Measurements from ENCODE around the gene ULK4. TPM values are rescaled to one million over a fixed set of nuclear protein-coding genes. Genes with fewer than 3 reads are reported as not detected.

ULK4 gene
- total and polyA plus RNA-seq, 9 of the 15 experiments (the other 6 are each of a cell fraction or from before 2014, with no cell fraction given), result 3.0 to 5.9 (median 3.5) TPM

- TF ChIP-seq RBM17 (IDR thresholded peaks at IDR 0.05; ENCODE audit: borderline replicate concordance, low read depth, low read length) (no peak), ZNF224 (CRISPR knock-in tag; IDR thresholded peaks at IDR 0.05) (no peak), ZNF830 (CRISPR knock-in tag; IDR thresholded peaks at IDR 0.05) (no peak), PHTF2 (CRISPR knock-in tag; IDR thresholded peaks at IDR 0.05) (no peak), GABPA (tag; conservative IDR thresholded peaks at IDR 0.05; ENCODE audit: low read depth) (peak; percentile 97), JUNB (CRISPR knock-in tag; conservative IDR thresholded peaks at IDR 0.05) (no peak), PML (IDR thresholded peaks at IDR 0.05; ENCODE audit: low read length) (no peak), DPF2 (IDR thresholded peaks at IDR 0.05) (no peak), BRF1 (IDR thresholded peaks at IDR 0.05; ENCODE audit: borderline replicate concordance, extremely low read depth, insufficient read length) (no peak), CBFA2T2 (conservative IDR thresholded peaks at IDR 0.05) (no peak), TARDBP (IDR thresholded peaks at IDR 0.05) (no peak), HLTF (IDR thresholded peaks at IDR 0.05) (no peak), TFAM (CRISPR knock-in tag; conservative IDR thresholded peaks at IDR 0.05) (no peak), ID3 (CRISPR knock-in tag; IDR thresholded peaks at IDR 0.05) (no peak), ID3 (tag; IDR thresholded peaks at IDR 0.05) (0 out of 2 replicates have a peak, but pooled peaks have one; percentile 59), HDAC1 (IDR thresholded peaks at IDR 0.05) (peak in 1 of 2 experiments; percentile 99; a peak in 3 of 4 replicates), ETS2 (tag; IDR thresholded peaks at IDR 0.05; ENCODE audit: borderline replicate concordance, poor library complexity, severe bottlenecking) (no peak), EZH2 (IDR thresholded peaks at IDR 0.05; ENCODE audit: borderline replicate concordance, low read depth, low read length) (no peak), ZNF717 (CRISPR knock-in tag; IDR thresholded peaks at IDR 0.05) (no peak), CC2D1A (IDR thresholded peaks at IDR 0.05) (no peak), CEBPB (tag; IDR thresholded peaks at IDR 0.05) (no peak), CSDE1 (IDR thresholded peaks at IDR 0.05) (peak in 1 of 2 experiments; percentile 90; a peak in 2 of 4 replicates), KDM4B (IDR thresholded peaks at IDR 0.05; ENCODE audit: borderline replicate concordance in 2 of 2, low read depth in 1 of 2) (peak in 1 of 2 experiments; percentile 88; a peak in 1 of 4 replicates), PHF20 (IDR thresholded peaks at IDR 0.05; ENCODE audit: partially characterized antibody) (peak; percentile 75), FUS (optimal IDR thresholded peaks at IDR 0.05; ENCODE audit: low read depth, low read length) (no peak)
- TF ChIP-seq, protein P1, sequence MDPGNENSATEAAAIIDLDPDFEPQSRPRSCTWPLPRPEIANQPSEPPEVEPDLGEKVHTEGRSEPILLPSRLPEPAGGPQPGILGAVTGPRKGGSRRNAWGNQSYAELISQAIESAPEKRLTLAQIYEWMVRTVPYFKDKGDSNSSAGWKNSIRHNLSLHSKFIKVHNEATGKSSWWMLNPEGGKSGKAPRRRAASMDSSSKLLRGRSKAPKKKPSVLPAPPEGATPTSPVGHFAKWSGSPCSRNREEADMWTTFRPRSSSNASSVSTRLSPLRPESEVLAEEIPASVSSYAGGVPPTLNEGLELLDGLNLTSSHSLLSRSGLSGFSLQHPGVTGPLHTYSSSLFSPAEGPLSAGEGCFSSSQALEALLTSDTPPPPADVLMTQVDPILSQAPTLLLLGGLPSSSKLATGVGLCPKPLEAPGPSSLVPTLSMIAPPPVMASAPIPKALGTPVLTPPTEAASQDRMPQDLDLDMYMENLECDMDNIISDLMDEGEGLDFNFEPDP (CRISPR knock-in tag; IDR thresholded peaks at IDR 0.05), result no peak
- TF ChIP-seq, protein P2, sequence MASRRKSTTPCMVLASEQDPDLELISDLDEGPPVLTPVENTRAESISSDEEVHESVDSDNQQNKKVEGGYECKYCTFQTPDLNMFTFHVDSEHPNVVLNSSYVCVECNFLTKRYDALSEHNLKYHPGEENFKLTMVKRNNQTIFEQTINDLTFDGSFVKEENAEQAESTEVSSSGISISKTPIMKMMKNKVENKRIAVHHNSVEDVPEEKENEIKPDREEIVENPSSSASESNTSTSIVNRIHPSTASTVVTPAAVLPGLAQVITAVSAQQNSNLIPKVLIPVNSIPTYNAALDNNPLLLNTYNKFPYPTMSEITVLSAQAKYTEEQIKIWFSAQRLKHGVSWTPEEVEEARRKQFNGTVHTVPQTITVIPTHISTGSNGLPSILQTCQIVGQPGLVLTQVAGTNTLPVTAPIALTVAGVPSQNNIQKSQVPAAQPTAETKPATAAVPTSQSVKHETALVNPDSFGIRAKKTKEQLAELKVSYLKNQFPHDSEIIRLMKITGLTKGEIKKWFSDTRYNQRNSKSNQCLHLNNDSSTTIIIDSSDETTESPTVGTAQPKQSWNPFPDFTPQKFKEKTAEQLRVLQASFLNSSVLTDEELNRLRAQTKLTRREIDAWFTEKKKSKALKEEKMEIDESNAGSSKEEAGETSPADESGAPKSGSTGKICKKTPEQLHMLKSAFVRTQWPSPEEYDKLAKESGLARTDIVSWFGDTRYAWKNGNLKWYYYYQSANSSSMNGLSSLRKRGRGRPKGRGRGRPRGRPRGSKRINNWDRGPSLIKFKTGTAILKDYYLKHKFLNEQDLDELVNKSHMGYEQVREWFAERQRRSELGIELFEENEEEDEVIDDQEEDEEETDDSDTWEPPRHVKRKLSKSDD (conservative IDR thresholded peaks at IDR 0.05; ENCODE audit: low read length), result no peak
Observed at GRCh38 chr3:41961751-41962679, at the start of gene ULK4 (continued).

All from K562 (cell line).